Smooth muscle cell (in vitro differentiated cells): ENCODE measurements around the gene CPAMD8. TPM values are rescaled to one million over a fixed set of nuclear protein-coding genes. Genes with fewer than 3 reads are reported as not detected.

ENCODE experiments used
- DNase-seq: peaks from one replicate; lab custom pipeline; 2025; ENCODE audit not compliant: unreplicated experiment; lab: John Stamatoyannopoulos, UW
- H2AFZ ChIP-seq: fragments of 200-600 bp; sonication (generic); 2 replicates; pipeline ENCODE4 v1.6.0; 2016; ENCODE audit warnings: antibody characterized with exemption, low read depth, mild to moderate bottlenecking
- H3F3A ChIP-seq: fragments of 200-600 bp; sonication (generic); 2 replicates; pipeline ENCODE4 v1.6.0; 2017; ENCODE audit warnings: antibody characterized with exemption, low read depth
- H3K27ac ChIP-seq: fragments of 200-600 bp; sonication (generic); 2 replicates; pipeline ENCODE4 v1.5.1; 2016; ENCODE audit warnings: low read depth, mild to moderate bottlenecking
- H3K27me3 ChIP-seq: fragments of 200-600 bp; sonication (generic); 2 replicates; pipeline ENCODE4 v1.6.1; 2016; ENCODE audit warnings: low read depth, mild to moderate bottlenecking
- H3K36me3 ChIP-seq: fragments of 200-600 bp; sonication (generic); 2 replicates; pipeline ENCODE4 v1.5.1; 2016; ENCODE audit warnings: low read depth
- H3K4me1 ChIP-seq: fragments of 200-600 bp; sonication (generic); 2 replicates; pipeline ENCODE4 v1.5.1; 2016; ENCODE audit warnings: low read depth
- H3K4me2 ChIP-seq: fragments of 200-600 bp; sonication (generic); 2 replicates; pipeline ENCODE4 v1.6.0; 2016; ENCODE audit warnings: mild to moderate bottlenecking
- H3K4me3 ChIP-seq: fragments of 200-600 bp; sonication (generic); 2 replicates; pipeline ENCODE4 v1.5.1; 2016; ENCODE audit warnings: mild to moderate bottlenecking
- H3K79me2 ChIP-seq: fragments of 200-600 bp; sonication (generic); 2 replicates; pipeline ENCODE4 v1.6.0; 2016; ENCODE audit warnings: low read depth, mild to moderate bottlenecking
- H3K9ac ChIP-seq: fragments of 200-600 bp; sonication (generic); 2 replicates; pipeline ENCODE4 v1.6.0; 2016; ENCODE audit warnings: low read depth
- H3K9me3 ChIP-seq: fragments of 200-600 bp; sonication (generic); replicated peaks from 2 replicates; pipeline ENCODE4 v1.5.1; 2016; ENCODE audit warnings: low read depth
- H4K20me1 ChIP-seq: fragments of 200-600 bp; sonication (generic); 2 replicates; pipeline ENCODE4 v1.6.0; 2016; ENCODE audit warnings: low read depth
- WGBS: methylation state at CpG from one replicate; pipeline ENCODE4 v1.1.7; 2016; ENCODE audit warnings: low lambda C conversion rate; 5-methylcytosine and 5-hydroxymethylcytosine counted together
- polyA plus RNA-seq: library from polyadenylated mRNA; unstranded; fragments of >200 nt; fragmentation: Nextera tagmentation; extraction: Ambion mirVana; gene quantifications from 2 replicates; pipeline ENCODE4 v1.2.1, GENCODE V29; 2016
- total RNA-seq: library from RNA; depleted of rRNA; stranded (reverse); fragments of >200 nt; gene quantifications from 2 replicates; pipeline ENCODE4 v1.2.3, GENCODE V29; 2014
- TF ChIP-seq, protein P1 (sequence below): fragments of 200-600 bp; sonication (generic); IDR thresholded peaks from 2 replicates; pipeline ENCODE4 v1.5.1; 2017; ENCODE audit warnings: borderline replicate concordance, mild to moderate bottlenecking, antibody characterized with exemption; ENCODE audit not compliant: insufficient read depth, poor library complexity, severe bottlenecking

The CPAMD8 gene
- total and polyA plus RNA-seq, 2 experiments from 2014 or later, result 0.81 to 9.4 TPM

DNA sequence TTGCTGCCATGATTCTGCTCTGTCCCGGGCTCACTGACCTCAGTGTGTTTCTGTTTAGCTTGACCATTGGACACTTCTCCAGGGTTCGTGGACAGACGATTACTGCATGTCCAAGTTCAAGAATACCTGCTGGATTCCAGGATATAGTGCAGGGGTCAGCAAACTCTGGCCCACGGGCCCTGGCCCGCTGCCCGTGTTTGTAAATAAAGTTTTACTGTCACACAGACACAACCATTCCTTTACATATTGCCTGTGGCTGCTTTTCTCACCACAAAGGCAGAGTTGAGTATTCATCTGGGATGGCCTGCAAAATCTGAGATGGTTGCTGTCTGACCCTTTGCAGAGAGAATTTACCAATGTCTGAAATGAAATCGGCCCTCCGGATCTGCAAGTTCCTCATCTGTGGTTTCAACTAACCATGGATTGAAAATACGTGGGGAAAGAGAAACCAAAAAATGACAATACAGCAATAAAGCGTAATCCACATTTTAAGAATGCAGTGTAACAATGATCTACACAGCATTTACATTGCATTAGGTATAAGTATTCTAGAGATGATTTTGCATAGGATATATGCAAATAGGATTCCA is 163.7 kb downstream of the CPAMD8 start:
- TF ChIP-seq, protein P1, sequence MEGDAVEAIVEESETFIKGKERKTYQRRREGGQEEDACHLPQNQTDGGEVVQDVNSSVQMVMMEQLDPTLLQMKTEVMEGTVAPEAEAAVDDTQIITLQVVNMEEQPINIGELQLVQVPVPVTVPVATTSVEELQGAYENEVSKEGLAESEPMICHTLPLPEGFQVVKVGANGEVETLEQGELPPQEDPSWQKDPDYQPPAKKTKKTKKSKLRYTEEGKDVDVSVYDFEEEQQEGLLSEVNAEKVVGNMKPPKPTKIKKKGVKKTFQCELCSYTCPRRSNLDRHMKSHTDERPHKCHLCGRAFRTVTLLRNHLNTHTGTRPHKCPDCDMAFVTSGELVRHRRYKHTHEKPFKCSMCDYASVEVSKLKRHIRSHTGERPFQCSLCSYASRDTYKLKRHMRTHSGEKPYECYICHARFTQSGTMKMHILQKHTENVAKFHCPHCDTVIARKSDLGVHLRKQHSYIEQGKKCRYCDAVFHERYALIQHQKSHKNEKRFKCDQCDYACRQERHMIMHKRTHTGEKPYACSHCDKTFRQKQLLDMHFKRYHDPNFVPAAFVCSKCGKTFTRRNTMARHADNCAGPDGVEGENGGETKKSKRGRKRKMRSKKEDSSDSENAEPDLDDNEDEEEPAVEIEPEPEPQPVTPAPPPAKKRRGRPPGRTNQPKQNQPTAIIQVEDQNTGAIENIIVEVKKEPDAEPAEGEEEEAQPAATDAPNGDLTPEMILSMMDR, result no peak
- 98% methylated on average over 10 of the region's 10 CpGs for WGBS
- Histone ChIP-seq H3K4me1 (no peaks in the 10 kb centered on the region), H3K4me3 (no peak overlapping the region), H3K9ac (no peak overlapping the region), H3F3A (no peaks in the 10 kb centered on the region), H3K79me2 (no peaks in the 10 kb centered on the region), H3K36me3 (no peaks in the 10 kb centered on the region), H3K9me3 (no peaks in the 10 kb centered on the region), H4K20me1 (no peaks in the 10 kb centered on the region), H3K27me3 (no peaks in the 10 kb centered on the region), H2AFZ (no peak overlapping the region), H3K4me2 (no peak overlapping the region), H3K27ac (no peak overlapping the region)
- no peak for DNase-seq

DNA sequence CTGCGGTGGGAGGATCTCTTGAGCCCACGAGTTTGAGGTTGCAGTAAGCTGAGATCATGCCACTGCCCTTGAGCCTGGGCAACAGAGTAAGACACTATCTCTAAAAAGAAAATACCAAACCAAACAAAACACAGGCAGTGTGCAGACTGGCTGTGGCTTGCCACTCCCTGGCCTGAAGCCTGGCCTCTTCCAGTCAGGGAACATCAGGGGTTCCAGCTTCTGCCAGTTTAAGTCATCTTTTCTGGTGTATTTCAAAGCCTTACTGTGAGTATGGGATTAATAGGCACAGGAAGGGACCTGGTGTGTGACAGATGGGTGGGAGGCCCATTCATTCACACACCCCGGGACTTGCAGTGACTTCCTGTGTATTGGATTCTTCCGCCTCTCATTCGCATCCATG is 164.8 kb downstream of the CPAMD8 start:
- Histone ChIP-seq H3K36me3 (no peaks in the 10 kb centered on the region), H3K4me2 (no peak overlapping the region), H3K4me1 (no peaks in the 10 kb centered on the region), H3K79me2 (no peaks in the 10 kb centered on the region), H3K27me3 (no peaks in the 10 kb centered on the region), H2AFZ (no peak overlapping the region), H3K9ac (no peak overlapping the region), H4K20me1 (no peaks in the 10 kb centered on the region), H3K9me3 (no peaks in the 10 kb centered on the region), H3F3A (no peaks in the 10 kb centered on the region), H3K27ac (no peak overlapping the region), H3K4me3 (no peak overlapping the region)
- TF ChIP-seq, protein P1, result no peak
- WGBS, result 78% methylated on average over 5 of the region's 5 CpGs
- no peak for DNase-seq

DNA sequence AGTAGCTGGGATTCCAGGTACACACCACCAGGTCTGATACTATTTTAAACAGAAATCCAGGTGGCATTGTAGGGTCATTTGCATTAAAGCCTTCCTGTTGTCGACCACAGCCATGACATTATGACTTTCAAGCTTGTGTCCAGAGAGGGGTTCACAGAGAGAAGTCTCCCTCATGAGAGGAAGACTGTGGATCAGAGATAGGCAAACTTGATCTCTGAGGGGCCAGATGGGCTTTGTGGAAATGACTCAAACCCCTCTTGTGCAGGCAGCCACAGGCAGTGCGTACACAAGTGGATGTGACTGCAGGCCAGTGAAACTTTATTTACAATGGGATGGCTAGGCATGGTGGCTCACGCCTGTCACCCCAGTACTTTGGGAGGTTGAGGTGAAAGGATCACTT is 165.6 kb downstream of the CPAMD8 start:
- no peak overlapping the region for H3K27ac ChIP-seq
- H2AFZ ChIP-seq, result no peak overlapping the region
- H3K79me2 ChIP-seq, result no peaks in the 10 kb centered on the region
- H3K4me2 ChIP-seq, result no peak overlapping the region
- H3K36me3 ChIP-seq, result no peaks in the 10 kb centered on the region
- DNase-seq, result no peak
- TF ChIP-seq, protein P1, result no peak
- no peaks in the 10 kb centered on the region for H3K4me1 ChIP-seq
- H4K20me1 ChIP-seq, result no peaks in the 10 kb centered on the region
- H3F3A ChIP-seq, result no peaks in the 10 kb centered on the region
- H3K9ac ChIP-seq, result no peak overlapping the region
- H3K27me3 ChIP-seq, result no peaks in the 10 kb centered on the region
- no peaks in the 10 kb centered on the region for H3K9me3 ChIP-seq
- H3K4me3 ChIP-seq, result no peak overlapping the region
- 86% methylated on average over 3 of the region's 3 CpGs for WGBS

DNA sequence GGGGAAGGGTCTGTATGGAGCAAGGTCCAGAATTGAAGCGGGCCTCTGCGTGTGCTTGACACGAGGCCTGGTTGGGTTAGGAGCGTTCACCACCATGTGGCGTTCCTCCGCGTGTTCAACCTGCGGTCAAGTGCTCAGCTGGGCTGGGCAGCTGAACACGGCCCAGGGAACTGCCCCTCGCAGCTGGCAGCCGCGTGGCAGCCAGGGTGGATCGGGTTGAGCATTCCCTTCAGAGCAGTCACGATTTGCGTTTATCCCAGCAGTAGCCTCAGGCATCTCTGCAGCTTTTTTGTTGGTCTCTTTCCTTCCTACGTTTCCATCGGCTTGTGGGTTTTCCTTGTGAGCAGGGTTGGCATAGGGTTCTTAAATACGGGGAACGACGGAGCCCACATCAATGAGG is 166.5 kb downstream of the CPAMD8 start:
- Histone ChIP-seq H4K20me1 (no peaks in the 10 kb centered on the region), H3K4me3 (no peak overlapping the region), H3F3A (no peaks in the 10 kb centered on the region), H3K27me3 (no peaks in the 10 kb centered on the region), H3K36me3 (no peaks in the 10 kb centered on the region), H3K4me1 (no peaks in the 10 kb centered on the region), H3K9me3 (no peaks in the 10 kb centered on the region), H3K79me2 (no peaks in the 10 kb centered on the region), H3K4me2 (no peak overlapping the region), H3K27ac (no peak overlapping the region), H3K9ac (no peak overlapping the region), H2AFZ (no peak overlapping the region)
- TF ChIP-seq, protein P1, result no peak
- DNase-seq, result no peak
- WGBS, result 94% methylated on average over 20 of the region's 20 CpGs
